ENCODE data around the gene DDIT4. TPM values are rescaled to one million over a fixed set of nuclear protein-coding genes. Genes with fewer than 3 reads are reported as not detected.

The DDIT4 gene
- total RNA-seq, 1 donor from 2014 or later = 68.6 TPM

DNA sequence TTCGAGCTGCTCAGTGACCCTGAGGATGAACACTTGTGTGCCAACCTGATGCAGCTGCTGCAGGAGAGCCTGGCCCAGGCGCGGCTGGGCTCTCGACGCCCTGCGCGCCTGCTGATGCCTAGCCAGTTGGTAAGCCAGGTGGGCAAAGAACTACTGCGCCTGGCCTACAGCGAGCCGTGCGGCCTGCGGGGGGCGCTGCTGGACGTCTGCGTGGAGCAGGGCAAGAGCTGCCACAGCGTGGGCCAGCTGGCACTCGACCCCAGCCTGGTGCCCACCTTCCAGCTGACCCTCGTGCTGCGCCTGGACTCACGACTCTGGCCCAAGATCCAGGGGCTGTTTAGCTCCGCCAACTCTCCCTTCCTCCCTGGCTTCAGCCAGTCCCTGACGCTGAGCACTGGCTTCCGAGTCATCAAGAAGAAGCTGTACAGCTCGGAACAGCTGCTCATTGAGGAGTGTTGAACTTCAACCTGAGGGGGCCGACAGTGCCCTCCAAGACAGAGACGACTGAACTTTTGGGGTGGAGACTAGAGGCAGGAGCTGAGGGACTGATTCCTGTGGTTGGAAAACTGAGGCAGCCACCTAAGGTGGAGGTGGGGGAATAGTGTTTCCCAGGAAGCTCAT is 1.1 kb downstream of the DDIT4 start:
- Mint-ChIP-seq H3K36me3 (ENCODE audit: low read depth) (peaks cover 4% of the 10 kb centered on the region), H3K4me3 (peak overlapping the region; percentile 98), H3K4me1 (peaks cover 74% of the 10 kb centered on the region), H3K9me3 (no peaks in the 10 kb centered on the region), H3K27ac (ENCODE audit: unreplicated experiment) (peak overlapping the region; percentile 67), H3K27me3 (ENCODE audit: low read depth) (no peaks in the 10 kb centered on the region)
- TF ChIP-seq, protein P1, sequence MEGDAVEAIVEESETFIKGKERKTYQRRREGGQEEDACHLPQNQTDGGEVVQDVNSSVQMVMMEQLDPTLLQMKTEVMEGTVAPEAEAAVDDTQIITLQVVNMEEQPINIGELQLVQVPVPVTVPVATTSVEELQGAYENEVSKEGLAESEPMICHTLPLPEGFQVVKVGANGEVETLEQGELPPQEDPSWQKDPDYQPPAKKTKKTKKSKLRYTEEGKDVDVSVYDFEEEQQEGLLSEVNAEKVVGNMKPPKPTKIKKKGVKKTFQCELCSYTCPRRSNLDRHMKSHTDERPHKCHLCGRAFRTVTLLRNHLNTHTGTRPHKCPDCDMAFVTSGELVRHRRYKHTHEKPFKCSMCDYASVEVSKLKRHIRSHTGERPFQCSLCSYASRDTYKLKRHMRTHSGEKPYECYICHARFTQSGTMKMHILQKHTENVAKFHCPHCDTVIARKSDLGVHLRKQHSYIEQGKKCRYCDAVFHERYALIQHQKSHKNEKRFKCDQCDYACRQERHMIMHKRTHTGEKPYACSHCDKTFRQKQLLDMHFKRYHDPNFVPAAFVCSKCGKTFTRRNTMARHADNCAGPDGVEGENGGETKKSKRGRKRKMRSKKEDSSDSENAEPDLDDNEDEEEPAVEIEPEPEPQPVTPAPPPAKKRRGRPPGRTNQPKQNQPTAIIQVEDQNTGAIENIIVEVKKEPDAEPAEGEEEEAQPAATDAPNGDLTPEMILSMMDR (conservative IDR thresholded peaks at IDR 0.05) = peak; percentile 69
- DNase-seq (ENCODE audit: low read depth, low spot score) = peak; percentile 33

DNA sequence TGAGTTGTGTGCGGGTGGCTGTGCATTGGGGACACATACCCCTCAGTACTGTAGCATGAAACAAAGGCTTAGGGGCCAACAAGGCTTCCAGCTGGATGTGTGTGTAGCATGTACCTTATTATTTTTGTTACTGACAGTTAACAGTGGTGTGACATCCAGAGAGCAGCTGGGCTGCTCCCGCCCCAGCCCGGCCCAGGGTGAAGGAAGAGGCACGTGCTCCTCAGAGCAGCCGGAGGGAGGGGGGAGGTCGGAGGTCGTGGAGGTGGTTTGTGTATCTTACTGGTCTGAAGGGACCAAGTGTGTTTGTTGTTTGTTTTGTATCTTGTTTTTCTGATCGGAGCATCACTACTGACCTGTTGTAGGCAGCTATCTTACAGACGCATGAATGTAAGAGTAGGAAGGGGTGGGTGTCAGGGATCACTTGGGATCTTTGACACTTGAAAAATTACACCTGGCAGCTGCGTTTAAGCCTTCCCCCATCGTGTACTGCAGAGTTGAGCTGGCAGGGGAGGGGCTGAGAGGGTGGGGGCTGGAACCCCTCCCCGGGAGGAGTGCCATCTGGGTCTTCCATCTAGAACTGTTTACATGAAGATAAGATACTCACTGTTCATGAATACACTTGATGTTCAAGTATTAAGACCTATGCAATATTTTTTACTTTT is 1.8 kb downstream of the DDIT4 start:
- H3K36me3 Mint-ChIP-seq (ENCODE audit: low read depth) = peaks cover 4% of the 10 kb centered on the region
- peak overlapping the region; percentile 67 for H3K27ac Mint-ChIP-seq (ENCODE audit: unreplicated experiment)
- TF ChIP-seq, protein P1 (conservative IDR thresholded peaks at IDR 0.05) = no peak
- no peak for DNase-seq (ENCODE audit: low read depth, low spot score)
- H3K4me3 Mint-ChIP-seq = peak overlapping the region; percentile 98
- H3K27me3 Mint-ChIP-seq (ENCODE audit: low read depth) = no peaks in the 10 kb centered on the region
- no peaks in the 10 kb centered on the region for H3K9me3 Mint-ChIP-seq
- peaks cover 70% of the 10 kb centered on the region for H3K4me1 Mint-ChIP-seq

DNA sequence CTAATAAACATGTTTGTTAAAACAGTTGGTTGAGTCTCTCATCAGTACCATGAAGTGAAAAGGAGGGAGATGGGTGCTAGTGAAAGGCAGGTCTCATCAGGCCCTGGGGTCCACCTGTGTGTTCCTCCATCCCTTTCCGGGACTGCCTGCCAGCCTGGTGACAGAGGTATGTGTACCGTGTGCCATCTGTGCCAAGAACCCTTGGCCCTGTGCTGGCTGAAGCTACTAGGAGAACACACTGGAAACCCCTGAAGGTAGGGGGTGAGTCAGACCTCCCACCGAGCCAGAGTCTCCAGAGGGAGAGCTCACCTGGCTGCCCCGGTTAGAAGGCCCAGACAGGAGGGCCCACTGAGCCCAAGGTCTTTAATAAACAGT is 2.3 kb downstream of the DDIT4 start:
- H3K27me3 Mint-ChIP-seq (ENCODE audit: low read depth) = no peaks in the 10 kb centered on the region
- DNase-seq (ENCODE audit: low read depth, low spot score) = no peak
- no peaks in the 10 kb centered on the region for H3K9me3 Mint-ChIP-seq
- no peak overlapping the region for H3K27ac Mint-ChIP-seq (ENCODE audit: unreplicated experiment)
- peak overlapping the region; percentile 98 for H3K4me3 Mint-ChIP-seq
- H3K4me1 Mint-ChIP-seq = peaks cover 66% of the 10 kb centered on the region
- peaks cover 4% of the 10 kb centered on the region for H3K36me3 Mint-ChIP-seq (ENCODE audit: low read depth)
- TF ChIP-seq, protein P1 (conservative IDR thresholded peaks at IDR 0.05) = no peak

DNA sequence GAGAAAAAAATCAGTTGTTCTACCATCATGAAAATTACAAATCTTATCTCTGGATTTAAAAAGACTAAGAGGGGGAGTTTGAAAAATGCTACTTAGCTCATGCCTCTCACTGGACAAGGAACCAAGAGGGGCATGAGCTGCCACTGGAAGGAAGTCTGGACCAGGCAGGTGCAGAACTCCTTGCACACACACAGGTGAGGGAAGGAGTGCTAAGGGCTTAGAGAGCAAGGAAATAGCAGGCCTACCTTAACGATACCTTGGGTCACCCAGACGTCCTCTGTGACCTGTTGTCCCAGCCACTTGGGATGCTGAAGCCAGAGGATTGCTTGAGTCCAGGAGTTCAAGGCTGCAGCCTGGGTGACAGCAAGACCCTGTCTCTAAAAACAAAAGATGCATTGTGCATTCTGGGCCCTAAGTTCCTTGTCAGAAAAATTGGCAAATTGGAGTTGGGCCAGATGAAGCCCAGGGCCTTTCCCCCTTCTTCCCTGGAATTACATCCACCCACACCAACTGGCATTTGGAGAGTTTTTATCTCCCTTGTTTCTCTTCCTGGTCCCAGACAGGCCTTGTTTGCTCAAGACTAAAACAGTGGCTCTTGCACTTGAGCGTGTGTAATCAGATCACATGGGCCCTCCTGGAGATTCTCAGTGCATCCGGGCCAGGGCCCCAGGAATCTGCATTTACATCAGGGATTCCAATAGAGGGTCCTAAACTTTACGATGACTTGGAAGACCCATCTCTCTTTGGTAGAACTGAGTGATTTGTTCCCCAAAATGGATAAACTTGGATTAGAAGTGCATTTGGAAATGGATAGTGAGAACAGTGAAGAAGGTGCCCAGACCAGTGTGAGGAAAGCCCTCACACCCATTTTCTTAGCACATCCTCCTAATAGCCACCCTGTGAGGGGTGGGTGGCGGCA is 3.0 kb downstream of the DDIT4 start:
- H3K4me3 Mint-ChIP-seq = peak overlapping the region; percentile 98
- TF ChIP-seq, protein P1 (conservative IDR thresholded peaks at IDR 0.05) = no peak
- H3K27me3 Mint-ChIP-seq (ENCODE audit: low read depth) = no peaks in the 10 kb centered on the region
- no peaks in the 10 kb centered on the region for H3K9me3 Mint-ChIP-seq
- peaks cover 62% of the 10 kb centered on the region for H3K4me1 Mint-ChIP-seq
- no peak overlapping the region for H3K27ac Mint-ChIP-seq (ENCODE audit: unreplicated experiment)
- DNase-seq (ENCODE audit: low read depth, low spot score) = no peak
- H3K36me3 Mint-ChIP-seq (ENCODE audit: low read depth) = peaks cover 4% of the 10 kb centered on the region

DNA sequence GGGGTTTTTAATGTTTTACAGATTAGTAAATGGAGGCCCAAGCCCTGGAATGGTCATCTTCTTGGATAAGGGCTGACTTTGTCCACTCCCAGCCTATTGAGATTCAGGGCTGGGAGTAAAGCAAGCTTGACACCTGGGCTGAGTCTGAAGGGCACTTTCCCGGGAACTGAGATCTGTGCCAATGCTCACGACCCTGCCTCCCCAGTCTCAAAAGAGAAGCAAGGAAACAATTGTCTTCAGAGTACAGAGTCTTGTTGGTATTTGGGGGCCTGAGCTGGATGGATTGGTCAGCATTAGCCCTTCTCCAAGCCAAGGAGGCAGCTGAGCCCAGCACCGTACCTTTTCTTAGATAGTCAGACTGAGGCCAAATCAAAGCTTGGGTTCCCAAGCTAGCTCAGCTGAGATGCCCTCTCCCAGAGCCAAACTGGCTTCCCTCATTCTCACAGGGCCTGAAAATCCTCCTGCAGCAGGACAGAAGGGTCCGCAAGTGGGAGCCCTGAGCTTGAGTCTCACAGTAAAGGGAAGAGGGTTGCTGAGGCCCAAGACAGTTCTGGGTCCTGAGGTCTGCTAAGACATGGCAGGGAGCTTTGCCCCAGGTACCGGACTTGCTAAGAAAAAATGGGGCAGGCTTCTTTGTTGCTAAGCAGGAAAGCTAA is 3.7 kb downstream of the DDIT4 start:
- Mint-ChIP-seq H3K4me3 (peak overlapping the region; percentile 98), H3K27me3 (ENCODE audit: low read depth) (no peaks in the 10 kb centered on the region), H3K9me3 (no peaks in the 10 kb centered on the region), H3K36me3 (ENCODE audit: low read depth) (peaks cover 4% of the 10 kb centered on the region), H3K4me1 (peaks cover 56% of the 10 kb centered on the region), H3K27ac (ENCODE audit: unreplicated experiment) (peak overlapping the region; percentile 55)
- TF ChIP-seq, protein P1 (conservative IDR thresholded peaks at IDR 0.05) = no peak
- DNase-seq (ENCODE audit: low read depth, low spot score) = no peak

Data from neural crest cell (in vitro differentiated cells).